ENCODE results near the gene ACSL5.

Gene ACSL5

GRCh38 chr10:112471878-112472487, 98.1 kb downstream of the ACSL5 start:
- DNase-seq: no peak

- DNase-seq: no peak
Observed at GRCh38 chr10:112475575-112476218, 101.8 kb downstream of the ACSL5 start.

All from activated effector memory CD4-positive, alpha-beta T cell treated with anti-CD3 and anti-CD28 coated beads, Interleukin-2, amount 50 U/mL, for 16 hours (primary cell).